Dendritic cell treated with granulocyte-macrophage colony-stimulating factor and Interleukin-4, amounts not matched to agents 40 ng/mL and 50 ng/mL, for 4 days (primary cell): ENCODE measurements around the gene RAPGEF3.

Experiments
- H3K27ac Mint-ChIP-seq: one replicate; pipeline ENCODE4 v1.8.0; 2022; ENCODE audit warnings: mild to moderate bottlenecking, mixed read lengths
- H3K27me3 Mint-ChIP-seq: one replicate; pipeline ENCODE4 v1.8.0; 2022; ENCODE audit warnings: mild to moderate bottlenecking, mixed read lengths
- H3K36me3 Mint-ChIP-seq: one replicate; pipeline ENCODE4 v1.8.0; 2022; ENCODE audit warnings: low read depth, mixed read lengths
- H3K4me1 Mint-ChIP-seq: one replicate; pipeline ENCODE4 v1.8.0; 2022; ENCODE audit warnings: low read depth, mixed read lengths
- H3K4me3 Mint-ChIP-seq: one replicate; pipeline ENCODE4 v1.8.0; 2022; ENCODE audit warnings: mild to moderate bottlenecking, moderate library complexity, mixed read lengths
- H3K9me3 Mint-ChIP-seq: one replicate; pipeline ENCODE4 v1.8.0; 2022; ENCODE audit warnings: mixed read lengths
- intact Hi-C: fragments of 100-400 bp; cut with micrococcal nuclease; formaldehyde crosslinking; loops from one replicate; pipeline ENCODE4 v1.15.0; 2022

Gene RAPGEF3

GRCh38 chr12:47766502-47767215, 8.0 kb upstream of the RAPGEF3 start:
- intact Hi-C loops = loop anchor here (1.0 kb wide), 1 partner anchor 51 kb away; no protein-coding TSS in a partner anchor
- Mint-ChIP-seq H3K4me1 (peaks cover 11% of the 10 kb centered on the region), H3K4me3 (no peak overlapping the region)

GRCh38 chr12:47763481-47764346, 5.0 kb upstream of the RAPGEF3 start:
- H3K9me3 Mint-ChIP-seq = no peaks in the 10 kb centered on the region
- H3K4me3 Mint-ChIP-seq = no peak overlapping the region
- H3K27ac Mint-ChIP-seq = no peak overlapping the region
- no peaks in the 10 kb centered on the region for H3K36me3 Mint-ChIP-seq
- H3K27me3 Mint-ChIP-seq = peaks cover 17% of the 10 kb centered on the region
- H3K4me1 Mint-ChIP-seq = peaks cover 20% of the 10 kb centered on the region
- intact Hi-C loops = no loop called here

More at GRCh38 chr12:47766502-47767215, 8.0 kb upstream of the RAPGEF3 start:
- Mint-ChIP-seq H3K27ac (no peak overlapping the region), H3K9me3 (no peaks in the 10 kb centered on the region), H3K27me3 (peaks cover 6% of the 10 kb centered on the region), H3K36me3 (no peaks in the 10 kb centered on the region)

GRCh38 chr12:47762850-47763465, 4.3 kb upstream of the RAPGEF3 start:
- Mint-ChIP-seq H3K4me3 (no peak overlapping the region), H3K36me3 (no peaks in the 10 kb centered on the region), H3K27me3 (peaks cover 21% of the 10 kb centered on the region), H3K27ac (no peak overlapping the region), H3K4me1 (peaks cover 27% of the 10 kb centered on the region), H3K9me3 (no peaks in the 10 kb centered on the region)
- intact Hi-C loops = no loop called here

GRCh38 chr12:47758584-47758833, 171 bp downstream of the RAPGEF3 start:
- peak overlapping the region; percentile 79 for H3K4me3 Mint-ChIP-seq
- H3K27ac Mint-ChIP-seq = peak overlapping the region; percentile 75

DNA sequence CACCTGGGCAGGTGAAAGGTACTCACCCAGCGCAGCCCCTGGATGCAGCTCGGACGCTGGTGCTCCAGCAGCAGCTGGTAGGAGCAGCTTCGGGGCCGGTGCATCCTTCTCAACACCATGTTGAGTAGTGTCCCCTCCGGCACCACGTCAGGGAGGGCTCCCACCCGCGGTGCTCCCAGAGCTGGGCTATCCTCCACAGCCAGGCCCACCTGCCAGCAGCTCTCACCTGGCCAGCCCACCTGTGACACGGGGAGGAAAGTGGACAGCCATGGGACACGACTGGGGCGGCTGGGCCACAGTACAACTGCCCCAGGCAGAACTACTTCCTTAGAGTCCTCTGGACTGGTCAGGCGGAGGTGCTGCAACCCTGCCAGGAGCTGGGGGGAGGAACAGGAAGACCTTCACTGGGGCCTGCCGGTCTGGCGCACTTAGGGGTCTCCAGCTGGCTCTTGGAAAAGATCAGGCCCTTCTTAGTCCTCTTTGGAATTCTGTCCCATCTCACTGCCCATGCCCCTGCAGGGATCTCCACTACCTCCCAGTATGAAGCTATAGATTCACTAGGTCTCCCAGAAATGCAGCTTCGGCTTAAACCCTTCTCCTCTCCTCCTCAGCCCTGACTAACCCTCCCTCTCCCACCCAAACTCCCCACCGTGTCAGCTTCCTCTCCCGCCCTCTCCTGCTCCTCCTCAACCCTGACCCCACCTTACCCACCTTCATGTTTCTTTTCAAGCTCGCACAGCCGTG, 668 bp downstream of the RAPGEF3 start:
- Mint-ChIP-seq H3K36me3 (no peaks in the 10 kb centered on the region), H3K4me1 (peaks cover 46% of the 10 kb centered on the region), H3K9me3 (no peaks in the 10 kb centered on the region), H3K27me3 (peaks cover 27% of the 10 kb centered on the region), H3K27ac (peak overlapping the region; percentile 75), H3K4me3 (peak overlapping the region; percentile 79)
- intact Hi-C loops = loop anchor here (2.0 to 5.0 kb wide), 2 partner anchors 21 to 106 kb away; no protein-coding TSS in a partner anchor

More at GRCh38 chr12:47758584-47758833, 171 bp downstream of the RAPGEF3 start:
- Mint-ChIP-seq H3K4me1 (peaks cover 42% of the 10 kb centered on the region), H3K27me3 (peaks cover 28% of the 10 kb centered on the region), H3K9me3 (no peaks in the 10 kb centered on the region), H3K36me3 (no peaks in the 10 kb centered on the region)
- intact Hi-C loops = loop anchor here (2.0 to 5.0 kb wide), 2 partner anchors 20 to 106 kb away; no protein-coding TSS in a partner anchor

GRCh38 chr12:47757364-47757839, 1.3 kb downstream of the RAPGEF3 start:
- Mint-ChIP-seq H3K9me3 (no peaks in the 10 kb centered on the region), H3K36me3 (no peaks in the 10 kb centered on the region), H3K4me1 (peaks cover 46% of the 10 kb centered on the region), H3K27me3 (peaks cover 27% of the 10 kb centered on the region), H3K27ac (peak overlapping the region; percentile 3), H3K4me3 (no peak overlapping the region)
- intact Hi-C loops = loop anchor here (5.0 kb wide), 1 partner anchor 105 kb away; no protein-coding TSS in a partner anchor

GRCh38 chr12:47755655-47756562, 2.8 kb downstream of the RAPGEF3 start:
- no peak overlapping the region for H3K4me3 Mint-ChIP-seq
- intact Hi-C loops = loop anchor here (5.0 kb wide), 1 partner anchor 104 kb away; no protein-coding TSS in a partner anchor
- peaks cover 47% of the 10 kb centered on the region for H3K4me1 Mint-ChIP-seq
- no peak overlapping the region for H3K27ac Mint-ChIP-seq
- peaks cover 27% of the 10 kb centered on the region for H3K27me3 Mint-ChIP-seq
- no peaks in the 10 kb centered on the region for H3K36me3 Mint-ChIP-seq
- no peaks in the 10 kb centered on the region for H3K9me3 Mint-ChIP-seq

GRCh38 chr12:47754881-47755280, 3.8 kb downstream of the RAPGEF3 start:
- H3K4me3 Mint-ChIP-seq = no peak overlapping the region
- no peaks in the 10 kb centered on the region for H3K36me3 Mint-ChIP-seq
- H3K4me1 Mint-ChIP-seq = peaks cover 57% of the 10 kb centered on the region
- peaks cover 24% of the 10 kb centered on the region for H3K27me3 Mint-ChIP-seq
- no peaks in the 10 kb centered on the region for H3K9me3 Mint-ChIP-seq
- no peak overlapping the region for H3K27ac Mint-ChIP-seq
- intact Hi-C loops = loop anchor here (5.0 kb wide), 1 partner anchor 103 kb away; no protein-coding TSS in a partner anchor

DNA sequence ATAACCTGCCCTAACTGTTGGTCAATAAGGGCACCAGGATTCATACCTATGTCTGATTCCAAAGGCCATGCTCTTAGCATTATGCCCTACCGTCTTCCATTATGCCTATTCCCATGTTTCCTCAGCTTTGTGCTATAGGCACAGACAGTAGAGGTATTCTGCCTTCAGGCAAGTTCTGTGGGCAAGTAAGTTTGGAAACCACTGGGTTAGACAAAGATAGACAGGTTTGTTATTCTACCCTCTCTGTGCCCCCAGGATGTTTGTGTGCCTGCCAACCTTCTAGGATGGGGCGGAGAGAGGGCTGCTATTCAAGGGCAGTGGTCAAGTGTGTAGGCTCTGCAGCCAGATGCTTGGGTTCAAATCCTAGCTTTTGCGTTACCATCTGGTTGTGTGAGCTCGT, 4.6 kb downstream of the RAPGEF3 start:
- H3K4me1 Mint-ChIP-seq = peaks cover 55% of the 10 kb centered on the region
- no peaks in the 10 kb centered on the region for H3K9me3 Mint-ChIP-seq
- peaks cover 22% of the 10 kb centered on the region for H3K27me3 Mint-ChIP-seq
- H3K36me3 Mint-ChIP-seq = no peaks in the 10 kb centered on the region
- no peak overlapping the region for H3K27ac Mint-ChIP-seq
- H3K4me3 Mint-ChIP-seq = no peak overlapping the region
- intact Hi-C loops = no loop called here

GRCh38 chr12:47753021-47754001, 5.4 kb downstream of the RAPGEF3 start:
- no peaks in the 10 kb centered on the region for H3K9me3 Mint-ChIP-seq
- no peaks in the 10 kb centered on the region for H3K36me3 Mint-ChIP-seq
- intact Hi-C loops = no loop called here
- peak overlapping the region; percentile 57 for H3K27ac Mint-ChIP-seq
- H3K4me1 Mint-ChIP-seq = peaks cover 48% of the 10 kb centered on the region
- no peak overlapping the region for H3K4me3 Mint-ChIP-seq
- H3K27me3 Mint-ChIP-seq = peaks cover 27% of the 10 kb centered on the region

- no peak overlapping the region for H3K4me3 Mint-ChIP-seq
- H3K4me1 Mint-ChIP-seq = peaks cover 40% of the 10 kb centered on the region
- H3K36me3 Mint-ChIP-seq = no peaks in the 10 kb centered on the region
- peaks cover 20% of the 10 kb centered on the region for H3K27me3 Mint-ChIP-seq
- H3K9me3 Mint-ChIP-seq = no peaks in the 10 kb centered on the region
- intact Hi-C loops = no loop called here
- H3K27ac Mint-ChIP-seq = no peak overlapping the region
Observed at GRCh38 chr12:47752552-47752951, 6.1 kb downstream of the RAPGEF3 start.

DNA sequence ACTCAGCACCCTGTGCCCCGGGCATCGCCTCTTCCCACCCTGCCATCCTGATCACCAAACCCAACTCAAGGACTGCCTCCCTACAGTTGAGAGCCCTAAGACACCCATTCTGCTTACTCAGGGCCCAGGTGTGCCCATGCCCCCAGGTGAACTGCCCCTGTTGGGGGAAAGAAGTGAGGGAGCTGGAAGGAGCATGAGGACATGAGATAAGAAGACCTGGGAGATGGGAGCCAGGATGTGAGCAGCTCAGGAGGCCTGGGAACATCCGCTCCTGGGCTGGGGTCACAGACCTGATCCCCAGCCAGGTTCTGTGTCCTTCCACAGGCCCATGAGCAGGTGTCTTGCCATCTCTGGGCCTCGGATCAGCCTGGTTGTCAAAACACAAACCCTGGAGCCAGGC, 6.6 kb downstream of the RAPGEF3 start:
- H3K36me3 Mint-ChIP-seq = no peaks in the 10 kb centered on the region
- intact Hi-C loops = no loop called here
- peaks cover 16% of the 10 kb centered on the region for H3K27me3 Mint-ChIP-seq
- H3K4me3 Mint-ChIP-seq = no peak overlapping the region
- peaks cover 36% of the 10 kb centered on the region for H3K4me1 Mint-ChIP-seq
- no peaks in the 10 kb centered on the region for H3K9me3 Mint-ChIP-seq
- H3K27ac Mint-ChIP-seq = no peak overlapping the region
